H9 (cell line): Measurements from ENCODE around the gene OR2G3. TPM values are rescaled to one million over a fixed set of nuclear protein-coding genes. Genes with fewer than 3 reads are reported as not detected.

Source experiments
- DNase-seq: peaks from one replicate; pipeline ENCODE4 v3.0.0-alpha.2; 2017
- H2AFZ ChIP-seq: one replicate; pipeline ENCODE4 v1.6.1; 2013; ENCODE audit warnings: mild to moderate bottlenecking, low read length, control low read depth, moderate library complexity
- H2AK5ac ChIP-seq: 2 replicates; pipeline ENCODE4 v1.6.1; 2013; ENCODE audit warnings: low read length, control low read depth, mixed read lengths; ENCODE audit not compliant: insufficient read length
- H2BK120ac ChIP-seq: one replicate; pipeline ENCODE4 v1.6.1; 2013; ENCODE audit warnings: low read depth, mild to moderate bottlenecking, low read length, control low read depth, inconsistent platforms; ENCODE audit not compliant: poor library complexity, severe bottlenecking
- H2BK12ac ChIP-seq: 2 replicates; pipeline ENCODE4 v1.6.1; 2013; ENCODE audit warnings: low read length, control low read depth, mixed read lengths, low read depth; ENCODE audit not compliant: insufficient read length
- H2BK15ac ChIP-seq: 2 replicates; pipeline ENCODE4 v1.6.1; 2013; ENCODE audit warnings: low read depth, low read length, control low read depth
- H2BK20ac ChIP-seq: one replicate; pipeline ENCODE4 v1.6.1; 2013; ENCODE audit warnings: low read depth, mild to moderate bottlenecking, low read length, control low read depth, inconsistent platforms; ENCODE audit not compliant: poor library complexity, severe bottlenecking
- H2BK5ac ChIP-seq: 2 replicates; pipeline ENCODE4 v1.6.1; 2013; ENCODE audit warnings: low read length, control low read depth, mixed read lengths; ENCODE audit not compliant: insufficient read length
- H3K14ac ChIP-seq: 2 replicates; pipeline ENCODE4 v1.6.1; 2013; ENCODE audit warnings: low read length, control low read depth; ENCODE audit not compliant: insufficient read depth
- H3K18ac ChIP-seq: 2 replicates; pipeline ENCODE4 v1.6.1; 2013; ENCODE audit warnings: low read depth, mild to moderate bottlenecking, mixed read lengths, low read length, control low read depth; ENCODE audit not compliant: insufficient read length
- H3K23ac ChIP-seq: 2 replicates; pipeline ENCODE4 v1.6.1; 2013; ENCODE audit warnings: low read length, control low read depth, mixed read lengths, low read depth; ENCODE audit not compliant: insufficient read length
- H3K23me2 ChIP-seq: 2 replicates; pipeline ENCODE4 v1.6.1; 2013; ENCODE audit warnings: low read depth, mild to moderate bottlenecking, mixed read lengths, low read length, control low read depth; ENCODE audit not compliant: insufficient read length, poor library complexity, severe bottlenecking
- H3K27ac ChIP-seq: 2 replicates; pipeline ENCODE4 v1.5.1; 2013; ENCODE audit warnings: low read length, control low read depth, mixed read lengths, low read depth; ENCODE audit not compliant: insufficient read length
- H3K27me3 ChIP-seq: 2 replicates; pipeline ENCODE4 v1.6.1; 2013; ENCODE audit warnings: low read length, control low read depth, inconsistent platforms; ENCODE audit not compliant: insufficient read depth
- H3K4ac ChIP-seq: 2 replicates; pipeline ENCODE4 v1.6.1; 2013; ENCODE audit warnings: low read depth, mild to moderate bottlenecking, control low read depth, inconsistent platforms, low read length, moderate library complexity
- H3K4me1 ChIP-seq: 2 replicates; pipeline ENCODE4 v1.6.1; 2013; ENCODE audit warnings: low read length, control low read depth, inconsistent platforms; ENCODE audit not compliant: insufficient read depth
- H3K4me2 ChIP-seq: 2 replicates; pipeline ENCODE4 v1.6.1; 2013; ENCODE audit warnings: low read length, control low read depth, mixed read lengths; ENCODE audit not compliant: insufficient read length, insufficient read depth
- H3K56ac ChIP-seq: 2 replicates; pipeline ENCODE4 v1.6.1; 2013; ENCODE audit warnings: low read depth, mild to moderate bottlenecking, mixed read lengths, low read length, control low read depth; ENCODE audit not compliant: insufficient read length
- H3K79me1 ChIP-seq: 2 replicates; pipeline ENCODE4 v1.6.1; 2013; ENCODE audit warnings: low read depth, mild to moderate bottlenecking, moderate library complexity, low read length, control low read depth, inconsistent platforms; ENCODE audit not compliant: insufficient read depth, poor library complexity, severe bottlenecking
- H3K79me2 ChIP-seq: 2 replicates; pipeline ENCODE4 v1.6.1; 2013; ENCODE audit warnings: low read length, control low read depth, inconsistent platforms; ENCODE audit not compliant: insufficient read depth
- H3K9ac ChIP-seq: 2 replicates; pipeline ENCODE4 v1.6.1; 2013; ENCODE audit warnings: low read length, control low read depth, mixed read lengths; ENCODE audit not compliant: insufficient read length; ENCODE audit errors: extremely low read depth
- H3K9me3 ChIP-seq: one replicate; pipeline ENCODE4 v1.6.1; 2013; ENCODE audit warnings: low read depth, low read length, inconsistent platforms; ENCODE audit not compliant: control insufficient read depth
- H3T11ph ChIP-seq: one replicate; pipeline ENCODE4 v1.6.1; 2013; ENCODE audit warnings: mild to moderate bottlenecking, low read length, control low read depth, inconsistent platforms
- H4K20me1 ChIP-seq: one replicate; pipeline ENCODE4 v1.6.1; 2013; ENCODE audit not compliant: control insufficient read depth, insufficient read length, insufficient read depth
- H4K5ac ChIP-seq: 2 replicates; pipeline ENCODE4 v1.6.1; 2013; ENCODE audit warnings: low read depth, mild to moderate bottlenecking, mixed read lengths, low read length, control low read depth; ENCODE audit not compliant: insufficient read length
- H4K8ac ChIP-seq: replicated peaks from 2 replicates; pipeline ENCODE4 v1.6.1; 2013; ENCODE audit warnings: low read length, control low read depth, mixed read lengths, low read depth; ENCODE audit not compliant: insufficient read length
- H4K91ac ChIP-seq: 2 replicates; pipeline ENCODE4 v1.6.1; 2013; ENCODE audit warnings: low read depth, mild to moderate bottlenecking, moderate library complexity, mixed read lengths, low read length, control low read depth; ENCODE audit not compliant: insufficient read length
- H3K27ac Mint-ChIP-seq, 3 experiments: 2 replicates in 2 of 3; 3 replicates in 1 of 3; pipeline ENCODE4 v1.8.0; 2020 to 2021; ENCODE audit warnings: mixed read lengths in 3 of 3, mild to moderate bottlenecking in 1 of 3, moderate library complexity in 1 of 3
- H3K27me3 Mint-ChIP-seq: 2 replicates; pipeline ENCODE4 v1.8.0; 2021; ENCODE audit warnings: low read depth, mild to moderate bottlenecking, moderate library complexity, mixed read lengths
- H3K36me3 Mint-ChIP-seq, 3 experiments: 2 replicates in 2 of 3; 3 replicates in 1 of 3; pipeline ENCODE4 v1.8.0; 2020 to 2021; ENCODE audit warnings: low read depth in 3 of 3, mixed read lengths in 3 of 3; ENCODE audit not compliant: insufficient read depth in 1 of 3
- H3K4me1 Mint-ChIP-seq, 2 experiments: 2 replicates each; pipeline ENCODE4 v1.8.0; 2020; ENCODE audit warnings: mixed read lengths in 2 of 2
- H3K4me3 Mint-ChIP-seq, 2 experiments: 2 replicates in 1 of 2; 3 replicates in 1 of 2; pipeline ENCODE4 v1.8.0; 2020 to 2021; ENCODE audit warnings: mild to moderate bottlenecking in 2 of 2, mixed read lengths in 2 of 2, moderate library complexity in 1 of 2
- H3K9me3 Mint-ChIP-seq, 2 experiments: 2 replicates in 1 of 2; 3 replicates in 1 of 2; pipeline ENCODE4 v1.8.0; 2020; ENCODE audit warnings: mild to moderate bottlenecking in 2 of 2, mixed read lengths in 2 of 2, moderate library complexity in 1 of 2
- WGBS: extraction: QIAGEN DNeasy Blood & Tissue Kit; methylation state at CpG from one replicate; pipeline ENCODE4 v1.1.7; 2013; ENCODE audit warnings: missing lambda C conversion rate, low lambda C conversion rate, mixed read lengths; ENCODE audit not compliant: insufficient read length; ENCODE audit errors: extremely low coverage; 5-methylcytosine and 5-hydroxymethylcytosine counted together
- total RNA-seq: library from RNA; stranded (reverse); gene quantifications from 2 replicates; pipeline ENCODE4 v1.2.1, GENCODE V29; 2021
- TF ChIP-seq, protein P1 (sequence below): fragments of 200-600 bp; sonication (generic); conservative IDR thresholded peaks from 3 replicates; pipeline ENCODE4 v1.8.0; 2021; ENCODE audit warnings: antibody characterized with exemption, mild to moderate bottlenecking

Gene OR2G3
- total RNA-seq, 1 experiment from 2014 or later, result not detected

DNA sequence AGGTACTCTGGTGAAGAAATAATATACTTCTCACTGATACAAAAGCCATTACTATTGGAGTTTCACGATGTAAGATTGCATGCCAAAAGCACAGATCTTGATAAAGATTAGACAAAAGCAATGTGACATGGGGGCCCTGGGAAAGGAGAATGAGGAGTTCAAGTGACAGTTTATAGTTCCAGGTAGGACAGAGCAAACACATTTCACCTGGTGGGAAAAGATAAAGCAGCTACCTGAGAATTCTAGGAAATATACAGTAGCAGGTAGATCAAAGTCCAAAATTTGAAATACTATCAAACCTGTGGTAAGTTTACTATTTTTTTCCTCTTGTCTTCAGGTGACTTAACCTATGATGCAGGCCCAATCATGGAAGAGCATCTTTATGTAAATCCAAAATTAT is 8.0 kb downstream of the OR2G3 start:
- Histone ChIP-seq H4K8ac (no peak overlapping the region), H2AFZ (no peak overlapping the region), H3K56ac (no peak overlapping the region), H2BK20ac (no peak overlapping the region), H2BK120ac (no peak overlapping the region), H4K91ac (no peak overlapping the region), H3K27me3 (no peaks in the 10 kb centered on the region), H2BK15ac (no peak overlapping the region), H3K23ac (no peak overlapping the region), H3K9ac (no peak overlapping the region), H3K4ac (no peak overlapping the region), H3K9me3 (no peaks in the 10 kb centered on the region), H2BK5ac (no peak overlapping the region), H3K23me2 (no peaks in the 10 kb centered on the region), H3K4me2 (no peak overlapping the region), H3K4me1 (no peaks in the 10 kb centered on the region), H3K27ac (no peak overlapping the region), H3K79me1 (no peaks in the 10 kb centered on the region), H3K79me2 (no peaks in the 10 kb centered on the region), H3K18ac (no peak overlapping the region), H4K20me1 (no peaks in the 10 kb centered on the region), H3K14ac (no peak overlapping the region), H4K5ac (no peak overlapping the region), H2BK12ac (no peak overlapping the region), H2AK5ac (no peak overlapping the region), H3T11ph (no peak overlapping the region)
- DNase-seq, result no peak
- Mint-ChIP-seq H3K27me3 (no peaks in the 10 kb centered on the region), H3K9me3 (peaks cover 2 to 7% of the 10 kb centered on the region in 2 experiments; a peak in 3 of 5 replicates), H3K36me3 (no peaks in the 10 kb centered on the region), H3K27ac (no peak overlapping the region), H3K4me3 (no peak overlapping the region), H3K4me1 (0 out of 4 replicates have a peak, but pooled peaks cover 0 to 3% of the 10 kb centered on the region in 2 experiments)
- TF ChIP-seq, protein P1, sequence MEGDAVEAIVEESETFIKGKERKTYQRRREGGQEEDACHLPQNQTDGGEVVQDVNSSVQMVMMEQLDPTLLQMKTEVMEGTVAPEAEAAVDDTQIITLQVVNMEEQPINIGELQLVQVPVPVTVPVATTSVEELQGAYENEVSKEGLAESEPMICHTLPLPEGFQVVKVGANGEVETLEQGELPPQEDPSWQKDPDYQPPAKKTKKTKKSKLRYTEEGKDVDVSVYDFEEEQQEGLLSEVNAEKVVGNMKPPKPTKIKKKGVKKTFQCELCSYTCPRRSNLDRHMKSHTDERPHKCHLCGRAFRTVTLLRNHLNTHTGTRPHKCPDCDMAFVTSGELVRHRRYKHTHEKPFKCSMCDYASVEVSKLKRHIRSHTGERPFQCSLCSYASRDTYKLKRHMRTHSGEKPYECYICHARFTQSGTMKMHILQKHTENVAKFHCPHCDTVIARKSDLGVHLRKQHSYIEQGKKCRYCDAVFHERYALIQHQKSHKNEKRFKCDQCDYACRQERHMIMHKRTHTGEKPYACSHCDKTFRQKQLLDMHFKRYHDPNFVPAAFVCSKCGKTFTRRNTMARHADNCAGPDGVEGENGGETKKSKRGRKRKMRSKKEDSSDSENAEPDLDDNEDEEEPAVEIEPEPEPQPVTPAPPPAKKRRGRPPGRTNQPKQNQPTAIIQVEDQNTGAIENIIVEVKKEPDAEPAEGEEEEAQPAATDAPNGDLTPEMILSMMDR, result no peak
- no CpG with 5 or more reads among the region's 1 CpG for WGBS
